ENCODE results near the gene PNN.

PNN gene

GRCh38 chr14:39230416-39231035, 55.5 kb downstream of the PNN start:
- DNase-seq, result no peak

GRCh38 chr14:39231751-39232553, 56.9 kb downstream of the PNN start:
- DNase-seq, result peak; percentile 88
